Effector memory CD4-positive, alpha-beta T cell (primary cell): Measurements from ENCODE around the gene NBPF15.
A peak's percentile ranks its signal among the peaks of the same experiment; 100 is the strongest.
"Not testable (repeated sequence)": the region's sequence is repeated elsewhere in the genome, so short reads cannot be mapped to it uniquely, and the experiment has no call there.

Experiments used
- DNase-seq, 3 donors: peaks; one replicate each; pipeline ENCODE4 v3.0.0-alpha.2; 2020
- H3K27ac ChIP-seq: 2 replicates; pipeline ENCODE4 v1.7.0; 2013; ENCODE audit warnings: mild to moderate bottlenecking, low read length, moderate library complexity; ENCODE audit not compliant: insufficient read depth, poor library complexity, severe bottlenecking
- H3K27me3 ChIP-seq: replicated peaks from 2 replicates; pipeline ENCODE4 v1.7.0; 2013; ENCODE audit warnings: mild to moderate bottlenecking, low read length; ENCODE audit not compliant: insufficient read depth, control insufficient read depth, poor library complexity, severe bottlenecking
- H3K36me3 ChIP-seq: 2 replicates; pipeline ENCODE4 v1.7.0; 2013; ENCODE audit warnings: mild to moderate bottlenecking, low read length, moderate library complexity; ENCODE audit not compliant: control insufficient read depth, insufficient read depth
- H3K4me1 ChIP-seq: 2 replicates; pipeline ENCODE4 v1.7.0; 2013; ENCODE audit warnings: low read length, mild to moderate bottlenecking; ENCODE audit not compliant: control insufficient read depth, insufficient read depth, poor library complexity, severe bottlenecking
- H3K4me3 ChIP-seq: 2 replicates; pipeline ENCODE4 v1.7.0; 2013; ENCODE audit warnings: low read length, low read depth, mild to moderate bottlenecking; ENCODE audit not compliant: insufficient read depth, poor library complexity, severe bottlenecking
- H3K9me3 ChIP-seq: 2 replicates; pipeline ENCODE4 v1.7.0; 2013; ENCODE audit warnings: mild to moderate bottlenecking, low read length, moderate library complexity; ENCODE audit not compliant: control insufficient read depth
- total RNA-seq, 3 donors: gene quantifications; one replicate each; lab custom pipeline; 2026; lab: John Stamatoyannopoulos, UW

NBPF15 gene, protein sequence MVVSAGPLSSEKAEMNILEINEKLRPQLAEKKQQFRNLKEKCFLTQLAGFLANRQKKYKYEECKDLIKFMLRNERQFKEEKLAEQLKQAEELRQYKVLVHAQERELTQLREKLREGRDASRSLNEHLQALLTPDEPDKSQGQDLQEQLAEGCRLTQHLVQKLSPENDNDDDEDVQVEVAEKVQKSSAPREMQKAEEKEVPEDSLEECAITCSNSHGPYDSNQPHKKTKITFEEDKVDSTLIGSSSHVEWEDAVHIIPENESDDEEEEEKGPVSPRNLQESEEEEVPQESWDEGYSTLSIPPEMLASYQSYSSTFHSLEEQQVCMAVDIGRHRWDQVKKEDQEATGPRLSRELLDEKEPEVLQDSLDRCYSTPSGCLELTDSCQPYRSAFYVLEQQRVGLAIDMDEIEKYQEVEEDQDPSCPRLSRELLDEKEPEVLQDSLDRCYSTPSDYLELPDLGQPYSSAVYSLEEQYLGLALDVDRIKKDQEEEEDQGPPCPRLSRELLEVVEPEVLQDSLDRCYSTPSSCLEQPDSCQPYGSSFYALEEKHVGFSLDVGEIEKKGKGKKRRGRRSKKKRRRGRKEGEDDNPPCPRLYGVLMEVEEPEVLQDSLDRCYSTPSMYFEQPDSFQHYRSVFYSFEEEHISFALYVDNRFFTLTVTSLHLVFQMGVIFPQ
- total RNA-seq, result 55.9 to 84.6 (median 66.6) reads per million in 3 donors

DNA sequence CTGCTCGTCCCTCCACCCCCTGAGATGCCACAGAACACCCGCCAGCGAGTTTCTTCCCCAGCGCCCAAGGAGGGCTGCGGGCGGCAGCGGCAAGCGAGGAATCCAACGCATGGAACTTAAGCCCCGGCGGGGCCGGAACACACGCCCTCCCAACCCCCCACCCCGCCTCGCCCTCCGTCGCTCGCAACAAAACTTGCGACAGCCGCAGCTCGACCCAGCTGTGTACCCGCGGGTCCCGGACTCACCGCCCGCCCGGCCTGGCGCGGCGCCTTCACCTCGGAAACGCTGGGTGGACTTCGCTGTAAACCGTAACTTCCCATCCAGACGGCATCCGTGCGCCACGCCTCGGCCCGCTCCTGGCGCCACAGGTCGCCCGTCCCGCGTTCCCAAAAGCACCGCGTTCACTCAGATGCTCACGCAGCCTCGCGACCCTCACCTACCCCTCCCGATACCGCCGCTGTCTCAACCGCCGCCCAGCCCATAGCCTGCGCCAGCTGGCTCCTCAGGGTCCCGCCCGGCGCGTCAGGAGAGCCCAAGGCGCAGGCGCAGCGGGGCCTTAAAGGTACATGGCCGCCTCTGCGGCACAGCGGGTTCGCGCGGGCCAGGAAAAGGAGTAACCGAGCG, at the start of gene NBPF15:
Gene NBPF15, minus strand, starts transcription at position 534 of the 624 bp plus-strand sequence. CDS start 21,666 bp downstream, outside the sequence.
- DNase-seq, result peak; percentile 43 to 61 (median 61)
- not testable (repeated sequence) for H3K27me3 ChIP-seq, H3K36me3 ChIP-seq, H3K4me1 ChIP-seq, H3K9me3 ChIP-seq
- peak within 1 kb of the TSS; percentile 58 for H3K4me3 ChIP-seq
- H3K27ac ChIP-seq, result peak within 1 kb of the TSS; percentile 25

DNA sequence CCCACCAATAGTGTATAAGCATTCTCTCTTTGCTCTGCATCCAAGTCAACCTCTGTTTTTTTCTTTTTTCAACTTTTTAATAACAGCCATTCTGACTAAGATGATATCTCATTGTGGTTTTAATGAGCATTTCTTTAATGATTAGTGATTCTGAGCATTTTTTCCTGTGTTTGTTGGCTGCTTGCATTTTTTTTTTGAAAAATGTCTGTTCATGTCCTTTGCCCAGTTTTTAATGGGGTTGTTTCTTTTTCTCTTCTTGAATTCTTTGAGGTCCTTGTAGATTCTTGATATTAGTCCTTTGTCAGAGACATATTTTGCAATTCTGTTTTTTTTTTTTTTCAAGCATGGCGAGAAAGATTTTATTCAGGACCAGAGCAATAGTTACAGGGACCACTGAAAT, 35.0 kb upstream of the NBPF15 start:
- not testable (repeated sequence) for DNase-seq, H3K4me3 ChIP-seq, H3K9me3 ChIP-seq, H3K4me1 ChIP-seq, H3K27me3 ChIP-seq, H3K27ac ChIP-seq, H3K36me3 ChIP-seq

DNA sequence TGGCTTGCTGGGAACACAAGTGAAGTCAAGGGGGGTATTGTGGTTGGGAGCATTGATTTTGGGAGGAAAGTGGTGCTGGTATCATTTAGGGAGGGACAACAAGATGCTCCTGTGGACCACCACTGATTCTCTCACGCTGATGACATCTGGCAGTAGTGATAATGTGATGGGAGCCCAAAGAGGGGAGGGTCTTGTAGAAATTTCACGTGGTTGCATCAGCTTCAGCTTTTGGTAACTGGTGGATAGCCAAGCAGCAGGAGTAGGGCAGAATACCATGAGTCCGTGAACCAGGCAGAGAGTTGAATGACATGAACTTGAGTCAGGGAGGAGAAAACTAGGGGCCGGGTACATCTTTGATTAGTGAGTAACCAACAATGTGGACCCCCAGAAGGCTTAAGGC, 32.7 kb upstream of the NBPF15 start:
- H3K4me1 ChIP-seq, DNase-seq, H3K4me3 ChIP-seq, H3K27ac ChIP-seq, H3K9me3 ChIP-seq, H3K36me3 ChIP-seq, H3K27me3 ChIP-seq: not testable (repeated sequence)

DNA sequence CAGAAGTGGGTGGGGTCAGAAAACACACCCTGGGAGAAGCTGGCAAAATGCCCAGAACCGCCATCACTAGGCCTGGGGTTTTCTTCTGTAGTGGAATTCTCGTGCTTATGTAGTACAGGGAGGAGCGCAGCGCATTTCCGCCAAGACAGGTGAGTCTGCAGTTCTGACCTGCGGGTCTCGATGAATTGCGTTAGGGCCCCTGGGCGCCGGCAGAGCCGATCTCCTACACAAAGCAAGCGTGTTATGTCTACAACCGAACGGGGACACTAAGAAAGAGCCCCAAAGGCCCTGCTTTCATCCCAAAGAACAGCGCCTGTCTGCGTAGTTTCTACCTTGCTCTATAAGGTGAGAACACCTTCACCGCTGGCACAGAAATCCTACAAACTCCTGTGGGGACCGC, 28.9 kb upstream of the NBPF15 start:
- not testable (repeated sequence) for H3K27me3 ChIP-seq
- DNase-seq, result peak in 1 of 3 donors; percentile 6

DNA sequence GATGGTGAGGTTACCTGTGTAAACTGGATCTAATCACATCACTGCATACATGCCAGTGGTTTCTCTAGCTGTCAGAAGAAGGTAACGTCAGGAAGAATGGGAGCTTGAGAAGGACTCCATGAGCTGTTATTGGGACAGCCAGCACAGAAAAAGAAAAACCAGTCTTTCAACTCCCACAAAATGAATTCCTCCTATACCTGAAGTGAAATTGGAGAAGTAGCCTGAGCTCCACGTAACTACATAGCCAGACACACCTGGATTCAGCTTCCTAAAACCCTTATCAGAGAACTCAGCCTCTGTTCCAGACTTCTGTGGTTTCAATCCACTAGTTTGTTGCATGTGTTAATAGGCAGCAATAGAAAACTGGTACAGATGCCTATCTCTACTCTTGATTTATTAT, 25.5 kb upstream of the NBPF15 start:
- H3K36me3 ChIP-seq, H3K27ac ChIP-seq, H3K4me3 ChIP-seq, H3K4me1 ChIP-seq, H3K9me3 ChIP-seq, H3K27me3 ChIP-seq, DNase-seq: not testable (repeated sequence)

More for the DNA sequence above, 28.9 kb upstream of the NBPF15 start:
- H3K9me3 ChIP-seq, H3K4me1 ChIP-seq, H3K27ac ChIP-seq, H3K36me3 ChIP-seq, H3K4me3 ChIP-seq: not testable (repeated sequence)

DNA sequence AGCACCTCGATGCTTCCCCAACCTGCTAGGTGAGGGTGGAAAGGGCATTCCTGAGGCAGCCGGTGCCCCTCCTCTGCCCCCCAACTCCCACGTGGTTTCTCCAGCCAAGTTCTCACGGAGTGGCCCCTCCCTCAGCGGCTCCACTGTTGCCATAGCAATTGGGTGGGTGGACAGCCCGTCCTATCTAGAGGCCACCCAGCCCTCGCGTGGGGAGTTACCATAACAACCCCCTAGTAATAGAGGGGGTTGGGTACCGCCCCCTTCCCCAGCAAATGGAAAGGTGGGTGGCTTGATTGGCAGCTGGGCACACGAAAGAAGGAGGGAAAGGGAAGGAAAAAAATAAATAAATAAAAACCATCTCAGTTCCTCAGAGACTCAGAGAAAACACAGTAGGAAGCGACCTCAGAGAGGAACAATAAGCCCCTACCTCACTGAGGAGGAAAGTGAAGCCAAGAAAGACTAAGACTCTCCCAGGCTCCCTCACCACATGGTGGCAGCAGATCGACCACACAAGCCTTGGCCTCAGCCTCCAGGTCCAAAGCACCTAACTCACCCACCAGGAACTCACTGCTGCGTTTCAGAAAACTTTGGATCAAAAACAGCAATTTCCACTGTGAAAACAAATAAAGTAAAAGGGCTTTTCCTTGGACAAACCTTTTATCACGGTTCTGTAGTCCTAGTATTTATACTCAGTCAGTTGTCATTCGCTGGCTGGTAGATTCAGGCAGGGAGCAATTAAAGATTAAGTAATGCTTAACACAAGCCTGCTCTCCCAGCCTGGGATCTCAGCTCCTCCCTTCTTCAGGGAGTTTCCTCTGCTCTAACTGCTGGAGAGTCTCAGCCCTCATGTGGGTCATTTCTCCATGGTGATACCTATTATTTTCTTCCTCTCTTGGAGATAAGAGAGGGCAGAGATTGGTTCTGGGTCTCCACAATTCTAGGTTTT, 23.9 kb upstream of the NBPF15 start:
- H3K9me3 ChIP-seq, H3K27ac ChIP-seq, DNase-seq, H3K36me3 ChIP-seq, H3K27me3 ChIP-seq, H3K4me1 ChIP-seq, H3K4me3 ChIP-seq: not testable (repeated sequence)

DNA sequence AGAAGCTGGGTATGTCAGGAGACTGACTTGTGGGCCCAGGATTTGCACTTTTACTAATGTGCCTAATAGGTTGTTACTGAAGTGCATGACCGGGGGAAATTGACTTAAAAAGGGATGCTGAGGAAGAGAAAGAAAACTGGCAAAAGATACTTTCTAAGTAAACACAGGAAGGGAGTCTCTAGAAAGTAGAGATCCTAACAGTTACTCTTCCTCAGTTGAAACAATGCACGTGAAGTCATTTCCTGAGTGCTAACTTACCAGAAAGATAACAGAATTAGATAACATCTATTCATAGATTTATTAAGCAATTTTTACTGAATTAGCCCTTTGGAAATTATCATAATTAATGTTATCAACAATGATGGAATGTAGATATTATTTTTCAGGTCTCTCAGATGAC, 12.4 kb upstream of the NBPF15 start:
- not testable (repeated sequence) for H3K36me3 ChIP-seq, H3K27ac ChIP-seq, H3K9me3 ChIP-seq, H3K27me3 ChIP-seq, DNase-seq, H3K4me1 ChIP-seq, H3K4me3 ChIP-seq

DNA sequence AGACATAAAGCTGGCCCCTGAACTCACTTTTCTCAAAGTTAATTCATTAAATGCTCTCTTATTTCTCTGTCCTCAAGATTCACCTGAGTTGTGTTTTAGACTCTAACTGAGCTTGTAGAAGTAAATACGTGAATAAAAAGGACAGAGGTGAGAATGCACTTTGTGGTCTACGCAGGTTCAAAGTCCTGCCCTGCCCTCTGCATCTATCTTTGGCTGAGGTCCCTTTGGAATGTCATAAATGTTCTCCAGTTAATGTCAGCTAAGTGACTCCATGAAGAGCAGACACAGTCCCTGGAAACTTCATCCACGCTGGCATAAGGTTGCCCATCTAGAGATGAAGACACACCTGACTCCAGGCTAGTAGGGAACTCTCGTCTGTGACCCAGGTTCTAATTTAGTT, 10.0 kb upstream of the NBPF15 start:
- H3K9me3 ChIP-seq, H3K27ac ChIP-seq, H3K4me1 ChIP-seq, H3K4me3 ChIP-seq, H3K27me3 ChIP-seq, DNase-seq, H3K36me3 ChIP-seq: not testable (repeated sequence)

DNA sequence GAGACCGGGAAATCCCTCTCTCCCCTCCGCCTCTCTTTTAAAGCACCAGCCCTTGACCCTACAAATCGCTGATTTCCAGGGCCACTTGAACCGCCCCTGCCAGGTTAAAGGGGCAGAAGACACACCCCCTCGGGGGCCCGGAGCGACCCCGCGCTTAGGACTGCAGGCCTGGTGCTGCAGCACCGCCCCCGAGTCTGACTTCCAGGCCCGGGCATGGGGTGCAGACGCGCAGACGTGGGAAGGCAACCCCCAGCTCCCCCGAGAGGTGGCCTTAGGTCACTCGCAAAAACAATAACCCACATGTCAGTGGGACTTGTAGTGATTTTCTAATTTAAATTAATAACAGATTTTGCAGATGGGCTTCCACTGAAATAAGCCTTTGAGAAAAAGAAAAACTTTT, 309 bp upstream of the NBPF15 start:
- DNase-seq, H3K4me1 ChIP-seq, H3K9me3 ChIP-seq, H3K36me3 ChIP-seq, H3K4me3 ChIP-seq, H3K27me3 ChIP-seq, H3K27ac ChIP-seq: not testable (repeated sequence)
